Fibroblast of pulmonary artery (primary cell): Measurements from ENCODE around the gene CTSW.

Experiments used
- DNase-seq: peaks from one replicate; pipeline ENCODE4 v3.0.0-alpha.2; 2010; ENCODE audit warnings: low read depth
- H3K4me3 ChIP-seq: replicated peaks from 2 replicates; pipeline ENCODE4 v1.5.1; 2011; ENCODE audit warnings: low read depth, mild to moderate bottlenecking, control low read depth, low read length, moderate library complexity
- TF ChIP-seq, protein P1 (sequence below): IDR thresholded peaks from 2 replicates; pipeline ENCODE4 v1.5.1; 2011; ENCODE audit warnings: mild to moderate bottlenecking, control low read depth, low read length, inconsistent platforms; ENCODE audit errors: missing control alignments

The CTSW gene

DNA sequence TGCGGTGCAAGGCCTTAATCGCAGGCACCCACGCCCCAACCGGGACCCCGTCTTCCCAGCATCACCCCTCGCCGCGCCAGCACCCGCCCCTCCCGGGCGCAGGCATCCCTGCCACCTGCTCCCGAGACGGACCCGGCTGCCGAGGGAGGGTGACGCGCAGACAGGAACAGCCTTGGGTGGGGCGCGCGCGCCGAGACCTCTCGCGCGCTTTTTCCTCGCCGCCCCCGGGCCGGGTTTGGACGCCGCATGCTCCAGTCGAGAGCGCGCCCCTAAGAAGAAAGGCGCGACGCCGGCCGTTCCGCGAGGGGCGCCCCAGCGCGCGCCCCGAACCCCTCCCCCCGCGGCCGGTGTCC is 22.2 kb upstream of the CTSW start:
- H3K4me3 ChIP-seq = peak overlapping the region; percentile 96
- TF ChIP-seq, protein P1, sequence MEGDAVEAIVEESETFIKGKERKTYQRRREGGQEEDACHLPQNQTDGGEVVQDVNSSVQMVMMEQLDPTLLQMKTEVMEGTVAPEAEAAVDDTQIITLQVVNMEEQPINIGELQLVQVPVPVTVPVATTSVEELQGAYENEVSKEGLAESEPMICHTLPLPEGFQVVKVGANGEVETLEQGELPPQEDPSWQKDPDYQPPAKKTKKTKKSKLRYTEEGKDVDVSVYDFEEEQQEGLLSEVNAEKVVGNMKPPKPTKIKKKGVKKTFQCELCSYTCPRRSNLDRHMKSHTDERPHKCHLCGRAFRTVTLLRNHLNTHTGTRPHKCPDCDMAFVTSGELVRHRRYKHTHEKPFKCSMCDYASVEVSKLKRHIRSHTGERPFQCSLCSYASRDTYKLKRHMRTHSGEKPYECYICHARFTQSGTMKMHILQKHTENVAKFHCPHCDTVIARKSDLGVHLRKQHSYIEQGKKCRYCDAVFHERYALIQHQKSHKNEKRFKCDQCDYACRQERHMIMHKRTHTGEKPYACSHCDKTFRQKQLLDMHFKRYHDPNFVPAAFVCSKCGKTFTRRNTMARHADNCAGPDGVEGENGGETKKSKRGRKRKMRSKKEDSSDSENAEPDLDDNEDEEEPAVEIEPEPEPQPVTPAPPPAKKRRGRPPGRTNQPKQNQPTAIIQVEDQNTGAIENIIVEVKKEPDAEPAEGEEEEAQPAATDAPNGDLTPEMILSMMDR = no peak
- no peak for DNase-seq

DNA sequence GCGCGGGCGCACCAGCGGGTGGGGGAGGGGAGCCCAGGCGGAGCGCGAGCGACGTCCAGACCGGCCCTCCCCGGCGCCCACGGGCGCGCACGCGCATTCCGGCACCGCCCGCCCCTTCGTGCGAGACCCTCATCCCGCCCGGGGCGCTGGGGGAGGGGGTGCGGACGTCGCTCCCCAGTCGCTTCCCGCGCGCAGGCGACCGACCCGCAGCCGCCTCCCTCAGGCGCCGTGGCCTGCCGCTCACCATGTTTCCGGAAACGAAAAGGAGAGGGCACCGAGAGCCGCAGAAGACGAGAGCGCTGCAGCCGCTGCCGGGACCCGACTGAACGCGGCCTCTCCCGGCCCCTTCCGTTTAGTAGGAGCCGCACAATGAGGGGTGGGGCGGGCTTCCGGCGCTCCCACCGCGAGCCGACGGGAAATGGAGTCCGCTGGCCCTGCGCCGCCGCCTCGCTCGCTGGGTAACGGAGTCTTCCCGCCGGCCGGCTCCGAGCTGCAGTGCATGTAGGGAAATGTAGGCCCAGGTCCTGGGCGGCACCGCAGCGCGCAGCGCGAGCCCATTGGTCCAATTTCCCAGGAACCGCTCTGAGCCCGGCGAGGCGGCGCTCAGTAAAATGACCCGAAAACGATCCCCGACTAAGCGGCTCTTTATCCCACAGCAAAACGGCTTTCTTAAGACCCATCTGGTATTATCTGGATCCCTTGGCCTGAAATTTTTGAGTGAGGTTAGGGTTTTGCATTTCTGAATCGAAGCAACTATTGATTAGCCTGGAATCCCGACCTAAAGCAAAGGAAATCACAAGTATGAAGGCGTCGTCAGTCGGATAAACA is 21.6 kb upstream of the CTSW start, which contains the start of gene CFL1:
Gene CFL1 (minus strand): TSS at position 328 of the 828 bp plus-strand sequence. CDS start 81 bp downstream, at position 247.
- TF ChIP-seq, protein P1 = no peak
- H3K4me3 ChIP-seq = peak within 1 kb of the TSS; percentile 96
- DNase-seq = peak; percentile 98

DNA sequence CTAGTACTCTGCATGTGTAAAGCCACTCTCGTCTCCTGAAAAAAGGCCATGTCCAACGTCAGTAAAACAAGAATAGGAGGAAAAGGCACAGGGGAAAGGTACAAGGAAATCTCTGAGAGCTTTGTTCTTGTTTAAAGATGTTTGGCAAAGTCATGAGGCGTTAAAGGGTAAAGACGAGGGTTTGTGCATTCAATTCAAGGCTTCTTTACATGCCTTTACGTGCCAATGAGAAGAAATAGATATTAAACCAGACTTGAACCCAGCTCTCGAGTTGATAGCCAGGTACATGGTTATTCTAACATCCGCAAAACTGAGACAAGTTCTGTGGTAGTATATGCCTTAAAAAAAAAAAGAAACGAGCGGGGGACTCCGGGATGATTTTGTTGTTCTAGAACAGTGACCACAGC is 21.0 kb upstream of the CTSW start:
- TF ChIP-seq, protein P1 = no peak
- DNase-seq = no peak
- peak overlapping the region; percentile 96 for H3K4me3 ChIP-seq

DNA sequence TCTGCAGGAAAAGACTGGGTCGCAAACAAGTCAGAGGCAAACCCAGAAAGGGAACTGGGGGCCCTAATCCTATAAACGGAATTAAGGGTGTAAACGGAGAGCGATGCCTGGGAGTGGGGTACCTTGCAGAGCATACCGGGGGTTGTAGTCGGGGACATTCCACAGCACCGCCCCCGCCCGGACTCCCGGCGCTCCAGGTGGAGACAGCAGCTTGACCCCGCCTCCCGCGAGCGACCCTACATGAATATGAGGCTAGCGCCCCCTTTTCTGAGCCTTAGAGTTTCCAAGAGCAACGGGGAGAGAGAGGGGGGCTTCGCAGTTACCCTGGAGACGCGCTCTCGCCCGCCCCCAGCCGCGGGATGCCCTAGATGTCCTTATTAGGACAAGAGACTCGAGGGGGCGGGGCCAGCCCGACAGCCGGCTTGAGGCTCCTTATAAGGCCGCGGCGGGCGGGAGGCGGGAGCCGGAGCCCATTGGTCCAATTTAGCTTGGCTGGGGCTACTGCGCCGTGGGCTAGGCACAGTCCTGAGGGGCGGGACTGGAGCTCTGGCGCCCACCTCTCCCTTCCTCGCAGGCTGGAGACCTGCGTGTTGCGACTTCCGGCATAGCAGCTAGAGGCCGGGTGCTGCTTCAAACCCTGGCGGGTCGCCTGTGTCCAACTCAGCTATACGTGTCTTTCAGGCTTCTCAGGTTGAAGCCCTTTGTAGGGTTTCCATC is 20.4 kb upstream of the CTSW start:
- H3K4me3 ChIP-seq = peak overlapping the region; percentile 96
- DNase-seq = peak; percentile 99

DNA sequence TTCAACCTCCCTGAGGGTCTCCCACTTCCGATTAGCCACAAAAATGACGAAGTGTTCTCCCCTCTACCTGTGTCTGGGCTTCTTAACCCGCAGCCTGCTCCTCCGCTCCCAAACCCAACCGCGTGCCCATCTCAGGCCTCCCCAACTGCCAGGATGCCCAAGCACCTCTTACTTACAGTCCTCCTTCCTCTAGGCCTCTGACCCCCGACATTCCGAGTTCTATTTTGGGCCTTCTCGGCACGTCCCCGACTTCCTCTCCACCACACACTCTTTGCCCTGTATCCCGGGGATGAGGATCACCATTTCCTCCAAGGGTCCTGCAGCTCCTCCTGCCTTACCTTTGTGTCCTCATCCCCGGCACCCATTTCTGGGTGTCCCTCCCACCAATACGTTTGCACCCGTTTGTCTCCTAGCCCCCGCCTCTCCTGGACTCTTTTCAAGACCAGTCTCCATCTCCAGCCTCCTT is 19.8 kb upstream of the CTSW start:
- peak overlapping the region; percentile 96 for H3K4me3 ChIP-seq
- DNase-seq = no peak
- TF ChIP-seq, protein P1 = no peak

More for the DNA sequence above, 20.4 kb upstream of the CTSW start:
- TF ChIP-seq, protein P1 = no peak

DNA sequence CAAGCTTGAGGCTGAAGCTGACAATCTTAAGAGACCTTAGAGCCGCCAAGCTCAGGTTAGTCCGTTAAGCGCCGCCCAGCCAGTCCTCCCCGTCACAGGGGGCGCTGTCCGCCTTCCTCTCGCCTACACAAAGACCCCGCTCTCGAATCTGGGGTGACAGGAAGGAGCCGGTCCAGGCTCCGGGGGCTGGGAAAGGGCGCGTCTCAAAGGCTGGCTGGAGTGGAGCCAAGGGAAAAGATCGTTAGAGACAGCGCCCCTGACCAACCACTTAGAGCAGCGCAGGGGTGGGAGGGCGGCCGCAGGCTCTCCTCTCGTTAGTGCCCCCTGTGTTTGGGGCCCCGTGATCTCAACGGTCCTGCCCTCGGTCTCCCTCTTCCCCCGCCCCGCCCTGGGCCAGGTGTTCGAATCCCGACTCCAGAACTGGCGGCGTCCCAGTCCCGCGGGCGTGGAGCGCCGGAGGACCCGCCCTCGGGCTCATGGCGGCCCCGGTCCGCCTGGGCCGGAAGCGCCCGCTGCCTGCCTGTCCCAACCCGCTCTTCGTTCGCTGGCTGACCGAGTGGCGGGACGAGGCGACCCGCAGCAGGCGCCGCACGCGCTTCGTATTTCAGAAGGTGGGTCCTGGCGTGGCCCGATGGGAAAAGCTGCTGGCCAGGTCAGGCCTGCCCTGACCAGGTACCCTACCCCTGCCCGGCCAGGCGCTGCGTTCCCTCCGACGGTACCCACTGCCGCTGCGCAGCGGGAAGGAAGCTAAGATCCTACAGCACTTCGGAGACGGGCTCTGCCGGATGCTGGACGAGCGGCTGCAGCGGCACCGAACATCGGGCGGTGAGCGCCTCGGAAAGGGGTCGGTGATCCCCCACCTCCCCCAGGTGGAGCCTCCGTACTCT is 19.1 kb upstream of the CTSW start, which contains the start of gene MUS81:
Gene MUS81 (plus strand): TSS at position 156 of the 887 bp plus-strand sequence. CDS start 321 bp downstream, at position 477.
- DNase-seq = peak; percentile 99
- peak within 1 kb of the TSS; percentile 96 for H3K4me3 ChIP-seq
- TF ChIP-seq, protein P1 = peak; percentile 70
